ENCODE data around the gene DDHD1. TPM values are rescaled to one million over a fixed set of nuclear protein-coding genes. Genes with fewer than 3 reads are reported as not detected.
A peak's percentile ranks its signal among the peaks of the same experiment; 100 is the strongest.
"Not testable (repeated sequence)": the region's sequence is repeated elsewhere in the genome, so short reads cannot be mapped to it uniquely, and the experiment has no call there.

DDHD1 gene
- total RNA-seq, 5 donors from 2014 or later (not counting 1 experiment from before 2014, with no cell fraction given) = 36.6 to 69.6 (median 45.4) TPM

- H3K9me3 Mint-ChIP-seq; H3K9me3 ChIP-seq; H3K36me3 ChIP-seq (ENCODE audit: control insufficient read depth in 2 of 2, extremely low read depth in 1 of 2, insufficient read depth in 1 of 2, low read length in 1 of 2); DNase-seq; H3K27ac Mint-ChIP-seq; H3K27me3 Mint-ChIP-seq; H3K4me3 ChIP-seq (ENCODE audit: control insufficient read depth in 1 of 2, extremely low read depth in 1 of 2, low read length in 1 of 2); CTCF ChIA-PET; POLR2A ChIA-PET; H3K4me3 Mint-ChIP-seq; H3K27ac ChIP-seq (ENCODE audit: low read length); ATAC-seq (replicated peaks in 1 of 4); H3K27me3 ChIP-seq (replicated peaks in 1 of 2; ENCODE audit: control insufficient read depth in 2 of 2, extremely low read depth in 1 of 2, insufficient read depth in 2 of 2, low read length in 1 of 2): not testable (repeated sequence)
- peaks cover 0 to 12% of the 10 kb centered on the region in 2 experiments for H3K4me1 ChIP-seq (ENCODE audit: control insufficient read depth in 1 of 2, extremely low read depth in 1 of 2, insufficient read depth in 2 of 2, low read length in 2 of 2)
- peaks cover 54 to 58% (median 55%) of the 10 kb centered on the region in 3 donors for H3K4me1 Mint-ChIP-seq
- no CpG with 5 or more reads among the region's 2 CpGs for WGBS (ENCODE audit: insufficient coverage)
- H3K36me3 Mint-ChIP-seq = peaks cover 27% of the 10 kb centered on the region
Measured at GRCh38 chr14:53121419-53121818, 31.7 kb downstream of the DDHD1 start.

DNA sequence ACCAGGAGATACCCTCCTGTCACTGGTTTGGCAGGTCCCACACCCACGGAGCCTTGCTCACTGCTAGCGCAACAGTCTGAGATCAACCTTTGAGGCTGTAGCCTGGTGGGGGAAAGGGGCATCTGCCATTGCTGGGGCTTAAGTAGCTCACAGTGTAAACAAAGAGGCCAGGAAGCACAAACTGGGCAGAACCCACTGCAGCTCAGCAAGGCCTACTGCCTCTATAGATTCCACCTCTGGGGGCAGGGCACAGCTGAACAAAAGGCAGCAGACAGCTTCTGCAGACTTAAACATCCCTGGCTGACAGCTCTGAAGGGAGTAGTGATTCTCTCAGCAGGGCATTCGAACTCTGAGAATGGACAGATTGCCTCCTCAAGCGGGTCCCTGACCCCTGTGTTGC, 35.6 kb downstream of the DDHD1 start:
- H3K4me1 Mint-ChIP-seq = peaks cover 54 to 72% (median 69%) of the 10 kb centered on the region in 3 donors
- POLR2A ChIA-PET; H3K27ac Mint-ChIP-seq; H3K36me3 ChIP-seq (ENCODE audit: control insufficient read depth in 2 of 2, extremely low read depth in 1 of 2, insufficient read depth in 1 of 2, low read length in 1 of 2); H3K27me3 ChIP-seq (replicated peaks in 1 of 2; ENCODE audit: control insufficient read depth in 2 of 2, extremely low read depth in 1 of 2, insufficient read depth in 2 of 2, low read length in 1 of 2); H3K27me3 Mint-ChIP-seq; H3K4me3 ChIP-seq (ENCODE audit: control insufficient read depth in 1 of 2, extremely low read depth in 1 of 2, low read length in 1 of 2); H3K9me3 ChIP-seq; ATAC-seq (replicated peaks in 1 of 4); DNase-seq; H3K27ac ChIP-seq (ENCODE audit: low read length): not testable (repeated sequence)
- H3K9me3 Mint-ChIP-seq = peaks cover 8 to 19% (median 11%) of the 10 kb centered on the region in 3 donors
- H3K36me3 Mint-ChIP-seq = peaks cover 34% of the 10 kb centered on the region
- 90% methylated on average over 2 of the region's 4 CpGs for WGBS (ENCODE audit: insufficient coverage)
- CTCF ChIA-PET = interaction anchor here in 1 of 2 donors (0.5 kb wide), 1 partner anchor 29 kb away, joined by 4 read pairs; no protein-coding TSS in a partner anchor
- H3K4me1 ChIP-seq (ENCODE audit: control insufficient read depth in 1 of 2, extremely low read depth in 1 of 2, insufficient read depth in 2 of 2, low read length in 2 of 2) = peaks cover 0 to 12% of the 10 kb centered on the region in 2 experiments
- H3K4me3 Mint-ChIP-seq = peak overlapping the region in 1 of 3 donors; percentile 50

DNA sequence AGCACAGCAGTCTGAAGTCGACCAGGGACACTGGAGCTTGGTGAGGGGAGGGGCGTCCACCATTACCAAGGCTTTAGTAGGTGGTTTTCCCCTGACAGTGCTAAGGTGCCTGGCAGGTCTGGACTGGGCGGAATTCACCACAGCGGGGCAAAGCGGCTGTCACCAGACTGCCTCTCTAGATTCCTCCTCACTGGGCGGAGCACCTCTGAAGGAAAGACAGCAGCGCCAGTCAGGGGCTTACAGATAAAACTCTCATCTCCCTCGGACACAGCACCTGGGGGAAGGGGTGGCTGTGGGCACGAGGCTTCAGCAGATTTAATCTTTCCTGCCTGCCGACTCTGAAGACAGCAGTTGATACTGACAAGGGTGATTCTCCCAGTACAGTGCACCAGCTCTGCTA, 39.1 kb downstream of the DDHD1 start:
- WGBS (ENCODE audit: insufficient coverage) = 86% methylated on average over 4 of the region's 10 CpGs
- H3K27ac Mint-ChIP-seq = peak overlapping the region in 1 of 2 donors; percentile 24
- POLR2A ChIA-PET = no interaction called here
- ATAC-seq (replicated peaks in 1 of 4) (no peak), DNase-seq (peak in 8 of 35 experiments; percentile 1 to 28 (median 10))
- peaks cover 19% of the 10 kb centered on the region for H3K36me3 Mint-ChIP-seq
- peaks cover 36 to 62% (median 53%) of the 10 kb centered on the region in 3 donors for H3K4me1 Mint-ChIP-seq
- H3K4me3 ChIP-seq (ENCODE audit: control insufficient read depth in 1 of 2, extremely low read depth in 1 of 2, low read length in 1 of 2) = no peak overlapping the region
- peaks cover 14 to 17% of the 10 kb centered on the region in 2 experiments for H3K4me1 ChIP-seq (ENCODE audit: control insufficient read depth in 1 of 2, extremely low read depth in 1 of 2, insufficient read depth in 2 of 2, low read length in 2 of 2)
- H3K27me3 ChIP-seq (replicated peaks in 1 of 2; ENCODE audit: control insufficient read depth in 2 of 2, extremely low read depth in 1 of 2, insufficient read depth in 2 of 2, low read length in 1 of 2) = no peaks in the 10 kb centered on the region
- H3K9me3 Mint-ChIP-seq = peaks cover 8 to 16% (median 11%) of the 10 kb centered on the region in 3 donors
- no peak overlapping the region for H3K27ac ChIP-seq (ENCODE audit: low read length)
- no peaks in the 10 kb centered on the region for H3K9me3 ChIP-seq
- no peaks in the 10 kb centered on the region for H3K27me3 Mint-ChIP-seq
- CTCF ChIA-PET = no interaction called here
- H3K36me3 ChIP-seq (ENCODE audit: control insufficient read depth in 2 of 2, extremely low read depth in 1 of 2, insufficient read depth in 1 of 2, low read length in 1 of 2) = no peaks in the 10 kb centered on the region
- H3K4me3 Mint-ChIP-seq = no peak overlapping the region

DNA sequence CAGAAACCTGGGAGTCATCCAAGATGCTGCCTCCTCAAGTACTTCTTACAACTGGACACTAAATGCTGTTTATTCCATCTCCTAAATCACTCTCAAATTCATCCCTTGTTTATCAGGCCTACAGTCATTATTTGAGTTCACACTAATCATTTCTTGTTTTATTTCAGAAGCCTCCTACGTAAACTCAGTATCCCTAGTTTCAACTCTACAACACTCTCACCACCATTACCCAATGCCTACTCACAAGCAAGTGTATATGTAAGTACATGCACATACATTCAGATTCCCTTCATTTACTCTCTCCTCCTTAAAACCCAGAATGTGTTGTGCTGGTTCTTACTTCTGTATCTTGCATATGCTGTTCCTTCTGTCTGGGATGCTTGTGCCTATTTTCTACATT, 43.0 kb downstream of the DDHD1 start:
- Histone ChIP-seq H3K9me3 (no peaks in the 10 kb centered on the region), H3K36me3 (ENCODE audit: control insufficient read depth in 2 of 2, extremely low read depth in 1 of 2, insufficient read depth in 1 of 2, low read length in 1 of 2) (no peaks in the 10 kb centered on the region), H3K4me1 (ENCODE audit: control insufficient read depth in 1 of 2, extremely low read depth in 1 of 2, insufficient read depth in 2 of 2, low read length in 2 of 2) (peaks cover 22 to 25% of the 10 kb centered on the region in 2 experiments), H3K4me3 (ENCODE audit: control insufficient read depth in 1 of 2, extremely low read depth in 1 of 2, low read length in 1 of 2) (no peak overlapping the region), H3K27me3 (replicated peaks in 1 of 2; ENCODE audit: control insufficient read depth in 2 of 2, extremely low read depth in 1 of 2, insufficient read depth in 2 of 2, low read length in 1 of 2) (no peaks in the 10 kb centered on the region), H3K27ac (ENCODE audit: low read length) (no peak overlapping the region)
- no peak for DNase-seq
- H3K27me3 Mint-ChIP-seq = no peaks in the 10 kb centered on the region
- CTCF ChIA-PET = interaction anchor here (0.6 to 3.7 kb wide), 7 partner anchors 15 to 108 kb away, joined by 3 to 23 read pairs (median 4); partner anchors contain the start of gene DDHD1 (in 1 of the 2)
- POLR2A ChIA-PET = interaction anchor here (0.6 to 2.6 kb wide), 4 partner anchors 8 to 42 kb away, joined by 3 to 16 read pairs (median 5); partner anchors contain the start of gene DDHD1 (in 1 of the 2)
- H3K4me1 Mint-ChIP-seq = peaks cover 8 to 24% (median 22%) of the 10 kb centered on the region in 3 donors
- ATAC-seq (replicated peaks in 1 of 4) = no peak
- 75% methylated on average over 1 of the region's 1 CpG for WGBS (ENCODE audit: insufficient coverage)
- no peak overlapping the region for H3K4me3 Mint-ChIP-seq
- H3K9me3 Mint-ChIP-seq = no peaks in the 10 kb centered on the region
- no peaks in the 10 kb centered on the region for H3K36me3 Mint-ChIP-seq
- H3K27ac Mint-ChIP-seq = no peak overlapping the region

DNA sequence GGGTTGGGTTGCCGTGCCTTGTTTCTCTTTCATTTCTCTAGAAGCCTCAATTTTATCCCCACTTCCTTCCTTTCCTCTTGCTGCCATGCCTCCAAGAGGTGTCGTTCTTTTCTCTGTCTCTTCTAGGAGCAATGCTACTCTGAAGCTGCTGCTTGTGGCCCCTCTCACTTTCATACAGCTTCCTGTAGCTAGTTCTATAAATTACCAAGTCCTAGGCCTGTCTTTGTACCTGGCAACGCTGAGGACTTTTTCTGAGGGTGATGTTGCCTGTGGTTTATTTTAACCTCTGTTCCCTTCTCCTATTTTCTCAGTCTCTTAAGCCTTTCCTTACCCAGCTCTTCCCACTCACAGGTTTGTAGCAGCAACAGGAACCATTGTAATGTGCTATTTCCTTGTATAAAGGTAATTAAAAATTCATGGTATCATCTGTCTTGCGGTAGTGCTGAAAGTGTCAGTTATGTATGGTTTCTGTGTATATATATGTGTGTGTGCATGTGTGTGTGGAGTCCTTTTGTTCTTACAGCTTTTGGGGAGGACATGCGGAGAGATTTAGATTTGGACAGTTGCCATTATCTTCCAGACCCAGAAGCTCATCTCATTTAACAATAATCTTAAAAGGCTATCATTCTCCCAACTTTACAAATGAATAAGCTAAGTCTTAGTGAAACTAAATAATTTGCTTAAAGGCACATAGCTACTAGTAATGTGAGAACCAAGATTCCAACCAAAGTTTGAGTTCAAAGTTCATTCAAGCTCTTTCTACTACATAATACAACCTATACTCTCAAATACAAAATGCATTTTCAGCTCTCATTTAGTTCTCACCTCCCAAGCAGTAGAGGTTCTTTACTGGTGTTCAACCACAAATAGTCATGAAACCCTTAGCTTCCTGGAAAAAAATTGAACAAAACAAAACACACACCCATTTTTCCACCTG, 43.8 kb downstream of the DDHD1 start:
- WGBS (ENCODE audit: insufficient coverage) = 0% methylated on average over 1 of the region's 5 CpGs

More for the DNA sequence above, 43.8 kb downstream of the DDHD1 start:
- peak overlapping the region; percentile 78 for H3K27ac ChIP-seq (ENCODE audit: low read length)
- H3K36me3 ChIP-seq (ENCODE audit: control insufficient read depth in 2 of 2, extremely low read depth in 1 of 2, insufficient read depth in 1 of 2, low read length in 1 of 2) = no peaks in the 10 kb centered on the region
- no peaks in the 10 kb centered on the region for H3K27me3 ChIP-seq (replicated peaks in 1 of 2; ENCODE audit: control insufficient read depth in 2 of 2, extremely low read depth in 1 of 2, insufficient read depth in 2 of 2, low read length in 1 of 2)
- ChIA-PET CTCF (interaction anchor here (0.6 to 3.7 kb wide), 8 partner anchors 16 to 108 kb away, joined by 3 to 23 read pairs (median 4); partner anchors contain the start of gene DDHD1 (in 1 of the 2)), POLR2A (interaction anchor here (0.6 to 2.6 kb wide), 5 partner anchors 9 to 43 kb away, joined by 3 to 16 read pairs (median 5); partner anchors contain the start of gene DDHD1 (in 2 of the 2))
- Mint-ChIP-seq H3K36me3 (no peaks in the 10 kb centered on the region), H3K4me1 (peaks cover 7 to 19% (median 16%) of the 10 kb centered on the region in 3 donors), H3K27ac (no peak overlapping the region), H3K4me3 (no peak overlapping the region), H3K27me3 (no peaks in the 10 kb centered on the region), H3K9me3 (no peaks in the 10 kb centered on the region)
- no peaks in the 10 kb centered on the region for H3K9me3 ChIP-seq
- peak overlapping the region; percentile 34 to 72 for H3K4me3 ChIP-seq (ENCODE audit: control insufficient read depth in 1 of 2, extremely low read depth in 1 of 2, low read length in 1 of 2)
- DNase-seq (peak in 32 of 35 experiments; percentile 15 to 79 (median 36)), ATAC-seq (replicated peaks in 1 of 4) (peak; percentile 65 to 85 (median 78))
- peaks cover 22 to 25% of the 10 kb centered on the region in 2 experiments for H3K4me1 ChIP-seq (ENCODE audit: control insufficient read depth in 1 of 2, extremely low read depth in 1 of 2, insufficient read depth in 2 of 2, low read length in 2 of 2)

Data from T-cell (primary cell).